ENCODE measurements around the gene RAB3D. TPM values are rescaled to one million over a fixed set of nuclear protein-coding genes. Genes with fewer than 3 reads are reported as not detected.

Gene RAB3D
- total and polyA plus RNA-seq, 12 donors: 2.6 to 23.9 (median 10.7) TPM

- Histone ChIP-seq H3K36me3 (replicated peaks in 1 of 2) (no peaks in the 10 kb centered on the region), H3K27ac (peak overlapping the region in 1 of 5 donors; percentile 15), H3K9me3 (replicated peaks in 1 of 3) (no peaks in the 10 kb centered on the region), H3K4me3 (no peak overlapping the region), H3K4me1 (replicated peaks in 1 of 2) (peaks cover 0 to 9% of the 10 kb centered on the region in 2 donors), H3K27me3 (no peaks in the 10 kb centered on the region)
- intact Hi-C loops (cut with DNase I): loop anchor here in 1 of 2 donors (10.0 kb wide), 1 partner anchor 149 kb away; no protein-coding TSS in a partner anchor
- TF ChIP-seq CTCF (IDR thresholded peaks at IDR 0.05) (no peak), POLR2A (IDR thresholded peaks at IDR 0.05) (no peak)
- no peak for DNase-seq
- 48 to 57% (median 51%) methylated on average over 7 of the region's 7 CpGs for WGBS, 4 donors
Measured at GRCh38 chr19:11296264-11296663, 43.2 kb downstream of the RAB3D start.

GRCh38 chr19:11295665-11296245 lies 43.7 kb downstream of the RAB3D start, which contains the start of gene TSPAN16:
Gene TSPAN16, plus strand, starts transcription at chr19:11296160. Its CDS starts 138 bp downstream, at chr19:11296298.
- intact Hi-C loops (cut with DNase I): loop anchor here in 1 of 2 donors (10.0 kb wide), 1 partner anchor 149 kb away; no protein-coding TSS in a partner anchor
- Histone ChIP-seq H3K27me3 (no peaks in the 10 kb centered on the region), H3K4me1 (replicated peaks in 1 of 2) (peaks cover 0 to 9% of the 10 kb centered on the region in 2 donors), H3K4me3 (no peak within 1 kb of the TSS), H3K9me3 (replicated peaks in 1 of 3) (no peaks in the 10 kb centered on the region), H3K36me3 (replicated peaks in 1 of 2) (no peaks in the 10 kb centered on the region), H3K27ac (peak within 1 kb of the TSS in 1 of 5 donors; percentile 15)
- DNase-seq: peak in 2 of 7 donors; percentile 26 to 54
- WGBS, 4 donors: 77 to 96% (median 87%) methylated on average over 5 to 8 of the region's 8 CpGs
- no peak for TF ChIP-seq POLR2A (IDR thresholded peaks at IDR 0.05)
- no peak for TF ChIP-seq CTCF (IDR thresholded peaks at IDR 0.05)

- Histone ChIP-seq H3K27ac (no peak overlapping the region), H3K4me3 (no peak overlapping the region), H3K4me1 (replicated peaks in 1 of 2) (peaks cover 0 to 9% of the 10 kb centered on the region in 2 donors), H3K36me3 (replicated peaks in 1 of 2) (no peaks in the 10 kb centered on the region), H3K27me3 (no peaks in the 10 kb centered on the region), H3K9me3 (replicated peaks in 1 of 3) (no peaks in the 10 kb centered on the region)
- no peak for DNase-seq
- intact Hi-C loops (cut with DNase I): loop anchor here in 1 of 2 donors (10.0 kb wide), 1 partner anchor 150 kb away; no protein-coding TSS in a partner anchor
- 85 to 88% (median 86%) methylated on average over 4 of the region's 4 CpGs for WGBS, 4 donors
- no peak for TF ChIP-seq CTCF (IDR thresholded peaks at IDR 0.05)
- no peak for TF ChIP-seq POLR2A (IDR thresholded peaks at IDR 0.05)
Measured at GRCh38 chr19:11295180-11295579, 44.3 kb downstream of the RAB3D start.

GRCh38 chr19:11293433-11294389 lies 45.7 kb downstream of the RAB3D start:
- Histone ChIP-seq H3K27ac (peak overlapping the region in 1 of 5 donors; percentile 21), H3K4me3 (peak overlapping the region in 1 of 4 donors; percentile 5), H3K36me3 (replicated peaks in 1 of 2) (no peaks in the 10 kb centered on the region), H3K9me3 (replicated peaks in 1 of 3) (no peaks in the 10 kb centered on the region), H3K27me3 (no peaks in the 10 kb centered on the region), H3K4me1 (replicated peaks in 1 of 2) (peaks cover 0 to 9% of the 10 kb centered on the region in 2 donors)
- intact Hi-C loops (cut with DNase I): loop anchor here (5.0 to 10.0 kb wide), 2 partner anchors 151 to 154 kb away; no protein-coding TSS in a partner anchor
- no peak for TF ChIP-seq POLR2A (IDR thresholded peaks at IDR 0.05)
- TF ChIP-seq CTCF (IDR thresholded peaks at IDR 0.05): peak; percentile 95 to 99 (median 98)
- WGBS, 4 donors: 2 to 4% (median 3%) methylated on average over 24 to 41 of the region's 41 CpGs
- DNase-seq: peak; percentile 94 to 98 (median 95)

Measured in adrenal gland (tissue), 12 donors.